ENCODE data around the gene SELENOV.
A peak's percentile ranks its signal among the peaks of the same experiment; 100 is the strongest.

SELENOV gene

DNA sequence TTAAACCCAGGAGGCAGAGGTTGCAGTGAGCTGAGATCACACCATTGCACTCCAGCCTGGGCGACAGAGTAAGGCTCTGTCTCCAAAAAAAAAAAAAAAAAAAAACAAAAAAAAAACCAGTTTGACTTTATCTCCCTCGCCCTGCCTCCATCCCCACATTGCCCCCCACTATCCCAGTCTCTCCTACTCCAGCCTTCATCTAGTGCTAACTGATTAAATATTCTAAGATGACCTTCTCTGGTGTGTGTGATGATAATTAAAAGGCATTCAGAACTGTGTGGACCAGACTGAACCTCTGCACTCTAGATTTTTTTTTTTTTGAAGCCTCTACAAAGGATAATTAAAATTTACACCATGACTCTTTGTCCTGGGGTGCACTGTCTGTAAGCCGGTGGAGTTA lies 22.2 kb upstream of the SELENOV start:
- DNase-seq: no peak
- no peak for ATAC-seq

DNA sequence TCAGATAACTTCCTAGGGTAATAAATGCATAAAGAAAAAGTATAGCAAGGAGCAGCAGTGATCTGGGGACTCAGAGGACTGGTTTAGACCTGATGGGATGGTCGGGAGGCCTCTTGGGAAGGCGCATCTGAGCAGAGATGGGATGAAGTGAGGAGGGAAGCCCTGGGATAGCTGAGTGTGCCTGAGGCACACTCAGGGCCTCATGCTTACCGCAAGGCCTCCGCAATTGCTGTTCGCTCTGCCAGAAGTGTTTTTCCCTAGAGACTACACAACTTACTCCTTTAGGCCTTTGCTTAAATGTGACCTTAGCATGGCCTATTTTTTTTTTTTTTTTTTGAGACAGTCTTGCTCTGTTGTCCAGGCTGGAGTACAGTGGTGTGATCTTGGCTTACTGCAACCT lies 20.3 kb upstream of the SELENOV start:
- ATAC-seq: no peak
- no peak for DNase-seq

DNA sequence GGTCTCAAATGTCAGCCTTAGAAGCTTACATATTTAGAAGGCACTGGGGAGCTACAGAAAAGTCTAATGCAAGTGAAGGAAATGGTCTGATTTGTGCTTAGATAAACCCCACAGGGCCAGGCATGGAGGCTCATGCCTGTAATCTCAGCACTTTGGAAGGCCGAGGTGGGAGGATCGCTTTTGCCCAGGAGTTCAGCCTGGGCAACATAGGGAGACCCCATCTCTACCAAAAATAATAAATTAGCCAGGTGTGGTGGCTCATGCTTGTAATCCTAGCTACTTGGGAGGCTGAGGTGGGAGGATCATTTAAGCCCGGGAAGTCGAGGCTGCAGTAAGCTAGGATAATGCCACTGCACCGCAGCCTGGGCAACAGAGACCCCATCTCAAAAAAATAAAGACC lies 18.9 kb upstream of the SELENOV start:
- no peak for DNase-seq
- ATAC-seq: no peak

DNA sequence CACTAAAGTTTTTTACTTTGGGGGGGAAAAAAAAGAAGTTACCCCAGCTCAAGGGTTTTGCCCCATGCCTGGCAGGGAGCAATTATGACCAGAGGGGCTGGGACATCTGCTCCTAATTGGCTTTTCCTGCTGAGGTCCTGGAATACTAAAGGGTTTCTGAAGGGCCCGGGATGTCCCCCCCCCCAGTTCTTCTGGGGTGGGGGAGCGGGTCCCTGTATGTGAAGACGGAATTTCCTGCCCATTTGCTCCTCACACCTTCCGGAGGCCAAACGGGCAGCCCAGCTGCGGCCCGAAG lies 17.3 kb upstream of the SELENOV start:
- no peak for DNase-seq
- ATAC-seq: no peak

DNA sequence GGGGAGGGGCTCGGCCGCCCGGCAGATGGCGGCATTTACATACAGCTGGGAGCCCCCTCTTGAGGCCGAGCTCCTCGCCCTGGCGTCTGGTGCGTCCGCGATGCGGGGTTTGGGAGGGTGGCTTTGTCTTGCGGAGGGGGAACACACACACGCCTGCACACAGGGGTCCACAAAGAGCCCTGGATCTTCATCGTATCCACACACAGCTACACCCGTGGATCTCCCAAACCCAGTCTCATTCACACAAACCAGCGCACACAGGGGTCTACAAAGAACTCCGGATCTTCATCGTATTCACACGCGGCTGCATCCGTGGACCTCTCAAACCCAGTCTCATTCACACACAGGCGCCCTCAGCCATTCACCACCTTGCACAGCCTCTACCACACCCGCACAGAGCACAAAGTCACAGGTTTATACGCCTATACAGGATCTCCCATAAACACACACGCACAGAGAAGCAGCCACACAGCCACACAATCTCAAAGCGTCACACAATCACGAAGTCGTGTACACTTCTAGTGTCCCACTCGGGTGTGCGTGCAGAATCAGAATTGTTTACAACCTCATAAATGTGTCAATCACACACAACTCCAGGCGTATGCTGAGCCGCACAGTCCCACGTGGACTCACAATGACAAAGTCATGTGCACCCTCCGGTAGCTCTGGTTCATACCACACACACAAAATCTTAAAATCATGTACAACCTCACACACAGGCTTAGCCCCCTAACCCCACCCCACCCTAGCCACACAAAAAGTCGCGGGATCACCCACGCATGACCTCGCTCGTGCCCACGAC lies 16.7 kb upstream of the SELENOV start:
- DNase-seq: peak; percentile 43
- peak; percentile 45 for ATAC-seq

DNA sequence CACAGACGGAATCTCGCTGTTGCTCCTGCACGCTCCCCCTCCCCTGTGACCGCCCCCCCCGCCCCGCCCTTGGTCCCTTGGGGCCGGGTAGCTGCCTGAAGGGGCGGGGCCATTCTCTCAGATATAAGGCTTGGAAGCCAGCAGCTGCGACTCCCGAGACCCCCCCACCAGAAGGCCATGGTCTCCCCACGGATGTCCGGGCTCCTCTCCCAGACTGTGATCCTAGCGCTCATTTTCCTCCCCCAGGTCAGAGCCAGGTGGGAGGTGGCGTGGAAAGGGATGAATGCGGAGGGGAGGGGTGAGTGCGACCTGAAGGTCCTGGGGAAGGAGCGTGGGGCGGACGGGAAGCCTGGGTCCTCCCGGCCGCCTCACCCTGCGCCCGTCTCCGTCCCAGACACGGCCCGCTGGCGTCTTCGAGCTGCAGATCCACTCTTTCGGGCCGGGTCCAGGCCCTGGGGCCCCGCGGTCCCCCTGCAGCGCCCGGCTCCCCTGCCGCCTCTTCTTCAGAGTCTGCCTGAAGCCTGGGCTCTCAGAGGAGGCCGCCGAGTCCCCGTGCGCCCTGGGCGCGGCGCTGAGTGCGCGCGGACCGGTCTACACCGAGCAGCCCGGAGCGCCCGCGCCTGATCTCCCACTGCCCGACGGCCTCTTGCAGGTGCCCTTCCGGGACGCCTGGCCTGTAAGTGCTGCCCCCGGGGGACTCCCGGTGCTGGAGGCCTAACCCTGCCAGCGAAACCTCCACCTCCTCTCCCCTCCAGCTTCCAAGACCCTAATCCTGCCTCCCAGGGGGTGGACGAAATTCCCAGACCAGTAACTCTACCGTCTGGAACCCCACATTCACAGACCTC lies 15.9 kb upstream of the SELENOV start, which contains the start of gene DLL3:
DLL3 (plus strand) TSS at position 150 of the 845 bp plus-strand sequence; CDS start at position 178, 28 bp downstream.
- ATAC-seq: no peak

DNA sequence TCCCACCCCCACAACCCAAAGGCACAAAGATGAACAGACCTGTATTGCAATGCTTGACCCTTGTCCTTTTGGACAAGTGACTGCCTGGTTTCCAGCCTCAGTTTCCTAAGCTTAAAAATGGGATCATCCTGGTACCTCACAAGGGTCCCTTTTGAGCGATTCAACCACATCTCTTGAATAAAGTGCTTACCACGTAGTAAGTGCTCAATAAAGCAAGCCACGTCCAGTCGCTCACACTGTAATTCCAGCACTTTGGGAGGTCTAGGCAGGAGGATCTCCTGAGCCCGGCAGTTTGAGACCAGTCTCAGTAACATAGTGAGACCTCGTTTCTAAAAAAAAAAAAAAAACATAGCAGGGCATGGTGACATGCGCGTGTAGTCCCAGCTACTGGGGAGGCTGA lies 15.0 kb upstream of the SELENOV start:
- ATAC-seq (no peak), DNase-seq (no peak)

More for the DNA sequence above, 15.9 kb upstream of the SELENOV start, which contains the start of gene DLL3:
- DNase-seq: peak; percentile 41

DNA sequence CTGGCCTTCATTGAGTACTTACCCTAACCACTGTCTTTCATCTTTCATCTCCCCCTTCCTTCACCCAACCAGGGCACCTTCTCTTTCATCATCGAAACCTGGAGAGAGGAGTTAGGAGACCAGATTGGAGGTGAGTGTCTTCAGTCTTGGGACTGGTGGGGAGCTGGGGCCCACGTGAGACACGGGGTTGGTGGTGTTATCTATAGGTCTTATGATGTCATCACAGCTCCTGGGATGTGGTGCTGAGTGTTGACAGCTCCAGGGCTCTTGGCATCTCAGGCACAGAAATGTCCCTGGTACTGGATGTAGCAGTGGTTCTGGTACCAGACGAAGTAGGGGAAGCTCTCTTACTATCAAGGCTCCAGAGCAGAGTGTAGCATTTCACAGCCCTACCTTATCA lies 14.4 kb upstream of the SELENOV start:
- ATAC-seq (no peak), DNase-seq (no peak)

DNA sequence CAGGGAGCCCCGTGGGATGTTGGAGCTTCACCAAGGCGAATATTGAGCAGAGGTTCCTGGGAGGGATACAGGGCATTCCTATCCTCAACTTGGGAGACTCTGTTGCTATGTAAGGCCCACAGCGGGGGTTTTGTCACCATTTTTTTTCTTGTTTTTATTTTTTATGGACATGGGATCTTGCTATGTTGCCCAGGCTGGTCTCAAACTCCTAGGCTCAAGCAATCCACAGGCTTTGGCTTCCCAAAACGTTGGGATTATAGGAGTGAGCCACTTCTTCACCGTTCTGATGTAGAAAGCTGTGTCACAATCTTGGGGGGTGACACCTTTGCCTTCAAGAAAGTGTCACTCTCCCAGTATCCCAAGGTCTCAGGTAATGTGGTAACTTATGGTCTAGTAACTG lies 13.6 kb upstream of the SELENOV start:
- DNase-seq (no peak), ATAC-seq (no peak)

DNA sequence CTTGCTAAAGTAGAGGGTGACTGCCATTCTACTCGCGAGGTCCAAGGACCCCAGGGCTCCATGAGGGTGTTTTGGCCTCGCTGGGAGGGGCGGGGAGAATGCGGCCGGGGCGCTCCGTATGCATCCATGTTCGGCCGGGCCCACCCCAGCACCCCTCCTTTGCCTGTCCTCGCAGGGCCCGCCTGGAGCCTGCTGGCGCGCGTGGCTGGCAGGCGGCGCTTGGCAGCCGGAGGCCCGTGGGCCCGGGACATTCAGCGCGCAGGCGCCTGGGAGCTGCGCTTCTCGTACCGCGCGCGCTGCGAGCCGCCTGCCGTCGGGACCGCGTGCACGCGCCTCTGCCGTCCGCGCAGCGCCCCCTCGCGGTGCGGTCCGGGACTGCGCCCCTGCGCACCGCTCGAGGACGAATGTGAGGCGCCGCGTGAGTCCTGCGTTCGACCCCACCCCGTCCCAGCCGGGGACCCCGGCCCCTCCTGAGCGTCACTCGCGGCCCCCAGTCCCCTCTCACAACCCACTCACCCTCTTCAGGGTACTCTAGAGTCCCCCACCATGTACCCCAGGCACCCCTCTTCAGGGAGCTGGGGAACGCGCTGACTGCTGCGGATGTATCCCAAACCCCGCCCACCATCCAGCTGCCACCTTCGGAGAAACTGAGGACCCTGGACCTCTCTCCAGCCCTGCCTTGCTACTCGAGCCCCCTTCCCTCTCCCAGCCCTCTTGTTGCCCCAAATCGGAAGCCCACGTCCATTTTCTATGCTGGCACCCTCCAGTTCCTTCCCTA lies 12.1 kb upstream of the SELENOV start:
- peak; percentile 58 for ATAC-seq
- DNase-seq: peak; percentile 85

DNA sequence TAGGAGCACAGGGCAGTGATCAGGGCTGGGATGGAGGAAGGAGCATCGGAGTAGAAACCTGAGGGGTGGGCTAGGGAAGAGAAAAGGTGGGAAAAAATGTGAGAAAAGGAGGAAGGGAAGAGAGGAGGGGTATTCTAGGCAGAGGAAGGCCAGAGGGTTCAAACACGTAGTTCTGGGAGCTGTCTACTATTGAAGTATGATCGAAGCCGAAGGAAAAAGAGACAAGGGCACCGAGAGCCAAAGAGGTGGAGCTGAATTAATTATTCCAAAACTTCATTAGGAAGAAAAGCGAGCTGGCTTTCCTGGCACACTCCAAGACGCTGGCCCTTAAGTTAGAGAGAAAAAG lies 8.4 kb upstream of the SELENOV start:
- DNase-seq (no peak), ATAC-seq (no peak)

DNA sequence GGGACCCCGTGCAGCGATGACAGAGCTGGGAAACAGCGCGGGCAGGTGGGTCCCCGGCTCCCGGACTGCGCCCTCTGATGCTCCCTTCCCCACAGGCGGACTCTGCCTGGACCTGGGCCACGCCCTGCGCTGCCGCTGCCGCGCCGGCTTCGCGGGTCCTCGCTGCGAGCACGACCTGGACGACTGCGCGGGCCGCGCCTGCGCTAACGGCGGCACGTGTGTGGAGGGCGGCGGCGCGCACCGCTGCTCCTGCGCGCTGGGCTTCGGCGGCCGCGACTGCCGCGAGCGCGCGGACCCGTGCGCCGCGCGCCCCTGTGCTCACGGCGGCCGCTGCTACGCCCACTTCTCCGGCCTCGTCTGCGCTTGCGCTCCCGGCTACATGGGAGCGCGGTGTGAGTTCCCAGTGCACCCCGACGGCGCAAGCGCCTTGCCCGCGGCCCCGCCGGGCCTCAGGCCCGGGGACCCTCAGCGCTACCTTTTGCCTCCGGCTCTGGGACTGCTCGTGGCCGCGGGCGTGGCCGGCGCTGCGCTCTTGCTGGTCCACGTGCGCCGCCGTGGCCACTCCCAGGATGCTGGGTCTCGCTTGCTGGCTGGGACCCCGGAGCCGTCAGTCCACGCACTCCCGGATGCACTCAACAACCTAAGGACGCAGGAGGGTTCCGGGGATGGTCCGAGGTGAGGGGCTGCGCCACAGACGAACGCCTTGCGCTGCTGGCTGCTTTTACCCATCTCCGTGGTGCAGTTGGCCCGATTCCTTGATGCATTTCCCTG lies 7.8 kb upstream of the SELENOV start:
- DNase-seq (peak; percentile 71), ATAC-seq (peak; percentile 75)

DNA sequence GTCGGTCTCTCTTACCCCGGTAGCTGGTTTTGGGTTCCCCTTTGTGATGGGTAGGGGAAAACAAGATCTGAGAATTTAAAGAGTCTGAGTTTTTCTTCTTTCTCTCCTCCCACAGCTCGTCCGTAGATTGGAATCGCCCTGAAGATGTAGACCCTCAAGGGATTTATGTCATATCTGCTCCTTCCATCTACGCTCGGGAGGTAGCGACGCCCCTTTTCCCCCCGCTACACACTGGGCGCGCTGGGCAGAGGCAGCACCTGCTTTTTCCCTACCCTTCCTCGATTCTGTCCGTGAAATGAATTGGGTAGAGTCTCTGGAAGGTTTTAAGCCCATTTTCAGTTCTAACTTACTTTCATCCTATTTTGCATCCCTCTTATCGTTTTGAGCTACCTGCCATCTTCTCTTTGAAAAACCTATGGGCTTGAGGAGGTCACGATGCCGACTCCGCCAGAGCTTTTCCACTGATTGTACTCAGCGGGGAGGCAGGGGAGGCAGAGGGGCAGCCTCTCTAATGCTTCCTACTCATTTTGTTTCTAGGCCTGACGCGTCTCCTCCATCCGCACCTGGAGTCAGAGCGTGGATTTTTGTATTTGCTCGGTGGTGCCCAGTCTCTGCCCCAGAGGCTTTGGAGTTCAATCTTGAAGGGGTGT lies 7.1 kb upstream of the SELENOV start:
- ATAC-seq: no peak
- DNase-seq: no peak

DNA sequence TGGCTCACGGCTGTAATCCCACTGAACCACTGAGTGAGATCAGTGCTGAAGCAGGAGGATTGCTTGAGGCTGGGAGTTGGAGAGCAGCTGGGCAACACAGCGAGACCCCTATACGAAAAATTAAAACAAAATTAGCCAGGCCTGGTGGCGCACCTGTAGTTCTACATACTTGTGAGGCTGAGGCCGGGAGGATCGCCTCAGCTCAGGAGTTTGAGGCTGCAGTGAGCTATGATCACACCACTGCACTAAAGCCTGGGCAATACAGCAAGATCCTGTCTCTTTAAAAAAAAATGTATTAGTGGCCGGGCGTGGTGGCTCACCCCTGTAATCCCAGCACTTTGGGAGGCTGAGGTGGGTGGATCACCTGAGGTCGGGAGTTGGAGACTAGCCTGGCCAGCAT lies 6.3 kb upstream of the SELENOV start:
- ATAC-seq: no peak

DNA sequence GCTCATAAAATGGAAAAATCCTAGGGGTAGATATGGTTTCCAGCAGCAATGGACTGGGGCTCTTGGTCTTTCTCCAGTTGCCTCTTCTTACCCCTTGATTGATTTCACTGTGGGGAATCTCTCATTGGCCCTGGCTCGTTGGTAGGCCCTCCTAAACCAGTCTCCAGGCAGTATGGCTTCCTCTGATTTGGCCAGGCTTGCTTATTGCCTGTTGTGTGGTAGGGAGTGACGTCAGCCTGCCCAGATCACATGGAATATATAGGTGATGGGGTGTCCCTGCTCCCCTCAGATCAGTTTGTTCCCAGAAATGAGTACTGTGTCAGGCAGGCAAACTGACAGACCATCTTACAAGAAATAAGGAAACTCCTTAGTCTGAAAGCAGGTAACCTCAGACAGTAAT lies 5.7 kb upstream of the SELENOV start:
- DNase-seq (no peak), ATAC-seq (no peak)

More for the DNA sequence above, 6.3 kb upstream of the SELENOV start:
- no peak for DNase-seq

DNA sequence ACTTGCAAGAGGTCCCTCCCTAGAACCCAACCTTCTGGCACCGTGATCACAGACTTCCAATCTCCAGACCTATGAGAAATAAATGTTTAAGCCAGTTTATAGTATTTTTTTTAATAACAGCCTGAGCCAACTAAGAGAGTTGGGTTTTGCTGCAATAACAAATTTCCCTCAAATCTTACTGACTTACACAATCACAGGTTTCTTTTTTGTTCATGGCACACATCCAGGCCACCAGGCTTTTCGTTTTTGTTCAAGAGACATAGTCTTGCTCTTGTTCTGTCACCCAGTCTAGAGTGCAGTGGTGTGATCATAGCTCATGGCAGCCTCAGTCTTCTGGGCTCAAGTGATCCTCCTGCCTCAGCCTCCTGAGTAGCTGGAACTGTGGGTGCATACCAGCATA lies 2.0 kb upstream of the SELENOV start:
- no peak for ATAC-seq

DNA sequence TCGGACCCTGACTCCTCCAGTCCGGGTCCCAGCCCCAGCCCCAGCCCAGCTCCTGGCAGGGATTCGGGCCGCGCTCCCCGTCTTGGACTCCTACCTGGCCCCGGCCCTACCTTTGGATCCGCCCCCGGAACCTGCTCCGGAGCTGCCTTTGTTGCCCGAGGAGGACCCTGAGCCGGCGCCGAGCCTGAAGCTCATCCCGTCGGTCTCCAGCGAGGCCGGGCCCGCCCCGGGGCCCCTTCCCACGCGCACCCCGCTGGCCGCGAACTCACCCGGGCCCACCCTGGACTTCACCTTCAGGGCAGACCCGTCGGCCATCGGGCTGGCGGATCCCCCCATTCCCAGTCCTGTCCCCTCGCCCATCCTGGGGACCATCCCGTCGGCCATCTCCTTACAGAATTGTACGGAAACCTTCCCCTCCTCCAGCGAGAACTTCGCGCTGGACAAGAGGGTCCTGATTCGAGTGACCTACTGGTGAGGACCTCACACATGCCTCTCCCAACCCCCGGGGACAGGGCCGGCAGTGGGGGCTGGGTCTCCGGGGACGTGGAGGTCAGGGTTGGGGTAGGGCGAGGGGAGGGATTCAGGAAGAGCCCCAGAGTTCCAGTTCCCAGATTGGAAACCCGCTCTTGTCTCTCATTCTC lies 732 bp downstream of the SELENOV start:
- ATAC-seq (no peak), DNase-seq (no peak)

More for the DNA sequence above, 2.0 kb upstream of the SELENOV start:
- DNase-seq: no peak

DNA sequence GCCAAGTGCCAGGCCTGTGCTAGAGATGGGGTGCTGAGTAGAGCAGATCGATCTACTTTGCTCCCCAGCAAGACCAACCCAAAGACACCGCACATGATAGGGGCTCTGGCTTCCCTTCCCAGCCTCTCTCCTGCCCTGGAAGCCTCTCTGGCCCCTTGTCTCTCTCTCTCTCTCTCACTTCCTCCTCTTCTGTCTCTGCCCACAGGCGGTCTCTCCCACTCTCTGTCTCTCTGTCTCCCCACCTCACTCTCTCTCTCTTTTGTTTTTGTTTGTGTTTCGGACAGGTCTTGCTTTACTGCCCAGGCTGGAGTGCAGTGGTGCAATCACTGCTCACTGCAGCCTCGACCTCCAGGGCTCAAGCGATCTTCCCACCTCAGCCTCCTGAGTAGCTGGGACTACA lies 1.3 kb downstream of the SELENOV start:
- ATAC-seq (no peak), DNase-seq (no peak)

DNA sequence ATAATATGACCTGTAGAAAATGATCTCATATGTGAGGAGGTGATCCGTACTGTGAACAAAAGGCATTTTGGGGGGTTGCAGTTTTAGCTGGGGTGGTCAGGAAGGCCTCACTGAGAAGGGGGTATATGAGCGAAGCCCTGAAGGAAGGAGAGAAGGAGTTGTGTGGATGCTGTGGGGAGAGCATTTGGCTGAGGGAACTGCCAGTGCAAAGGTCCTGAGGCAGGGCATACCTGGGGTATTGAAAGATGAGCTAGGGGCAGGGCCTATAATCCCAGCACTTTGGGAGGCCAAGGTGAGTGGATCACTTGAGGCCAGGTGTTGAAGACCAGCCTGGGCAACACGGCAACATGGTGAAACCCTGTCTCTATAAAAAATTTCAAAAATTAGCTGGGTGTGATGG lies 2.5 kb downstream of the SELENOV start:
- ATAC-seq (no peak), DNase-seq (no peak)

DNA sequence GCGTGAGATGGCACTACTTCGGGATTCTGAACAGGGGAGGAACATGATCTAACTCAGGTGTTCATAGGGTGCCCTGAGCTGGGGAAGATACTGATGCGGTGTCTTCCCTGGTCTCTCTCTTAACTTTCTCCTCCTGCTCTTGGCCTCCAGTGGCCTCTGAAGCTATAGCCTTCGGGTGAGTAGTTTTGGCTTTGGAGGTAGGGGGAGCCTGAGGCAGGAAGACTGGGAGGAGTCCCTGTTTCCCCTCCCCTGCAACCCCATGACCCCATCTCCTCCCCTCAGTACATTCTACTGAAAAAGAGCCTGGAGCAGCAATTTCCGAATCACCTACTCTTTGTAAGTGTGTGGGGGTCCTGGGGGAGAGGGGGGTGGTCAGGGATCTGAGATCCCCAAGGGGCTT lies 3.5 kb downstream of the SELENOV start:
- DNase-seq: no peak

DNA sequence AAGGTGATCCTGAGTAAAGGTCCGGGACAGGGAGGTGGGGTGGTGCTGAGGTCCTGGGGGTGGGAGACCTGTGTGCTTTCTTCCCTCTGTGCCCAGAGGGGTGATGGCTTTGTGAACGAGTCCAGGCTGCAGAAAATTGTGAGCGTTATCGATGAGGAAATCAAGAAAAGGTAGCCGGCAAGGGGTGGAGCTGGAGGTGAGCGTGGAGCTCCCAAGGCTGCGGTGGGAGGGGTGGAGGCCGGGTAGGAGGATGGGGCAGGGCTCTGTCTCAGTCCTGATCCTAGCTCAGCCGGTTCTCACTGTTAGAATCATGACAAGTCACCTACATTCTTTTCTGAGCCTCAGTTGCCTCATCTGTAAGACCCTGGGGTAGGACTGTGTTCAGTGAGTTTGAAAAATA lies 4.0 kb downstream of the SELENOV start:
- ATAC-seq (no peak), DNase-seq (no peak)

More for the DNA sequence above, 3.5 kb downstream of the SELENOV start:
- ATAC-seq: no peak

Data from stimulated activated naive CD8-positive, alpha-beta T cell treated with anti-CD3 and anti-CD28 coated beads, Interleukin-15, Interleukin-2, amounts not matched to agents 100 U/mL and 50 U/mL, for 24 hours (primary cell).